Mesenchymal stem cell (in vitro differentiated cells and primary cell): Measurements from ENCODE around the gene IL36RN.

Experiments
- DNase-seq: peaks from one replicate; pipeline ENCODE4 v3.0.0-alpha.2; 2013
- H2AFZ ChIP-seq: one replicate; pipeline ENCODE4 v1.6.1; 2013; ENCODE audit warnings: low read depth, mild to moderate bottlenecking, control low read depth, inconsistent platforms, low read length, moderate library complexity
- H2AK5ac ChIP-seq: 2 replicates; pipeline ENCODE4 v1.6.1; 2013; ENCODE audit warnings: low read length, moderate library complexity, mild to moderate bottlenecking, inconsistent platforms; ENCODE audit not compliant: severe bottlenecking
- H2BK120ac ChIP-seq: one replicate; pipeline ENCODE4 v1.6.1; 2013; ENCODE audit warnings: low read depth, mild to moderate bottlenecking, inconsistent platforms, low read length, moderate library complexity
- H2BK12ac ChIP-seq, 2 experiments: one replicate each; pipeline ENCODE4 v1.6.1; 2013; ENCODE audit warnings: inconsistent platforms in 2 of 2, low read length in 2 of 2, mild to moderate bottlenecking in 2 of 2, moderate library complexity in 2 of 2, control low read depth in 1 of 2
- H2BK15ac ChIP-seq: one replicate; pipeline ENCODE4 v1.6.1; 2013; ENCODE audit warnings: mild to moderate bottlenecking, low read depth, inconsistent platforms; ENCODE audit not compliant: poor library complexity, severe bottlenecking
- H2BK5ac ChIP-seq: 2 replicates; pipeline ENCODE4 v1.6.1; 2013; ENCODE audit warnings: low read depth, mild to moderate bottlenecking, low read length, control low read depth, inconsistent platforms; ENCODE audit not compliant: poor library complexity, severe bottlenecking
- H3K14ac ChIP-seq, 2 experiments: one replicate each; pipeline ENCODE4 v1.6.1; 2013; ENCODE audit warnings: inconsistent platforms in 2 of 2, low read length in 2 of 2, control low read depth in 1 of 2, mild to moderate bottlenecking in 1 of 2, moderate library complexity in 1 of 2
- H3K18ac ChIP-seq, 2 experiments: one replicate each; pipeline ENCODE4 v1.6.1; 2013; ENCODE audit warnings: inconsistent platforms in 2 of 2, low read length in 2 of 2, control low read depth in 1 of 2, low read depth in 1 of 2, mild to moderate bottlenecking in 1 of 2
- H3K23ac ChIP-seq, 2 experiments: one replicate each; pipeline ENCODE4 v1.6.1; 2013; ENCODE audit warnings: inconsistent platforms in 2 of 2, low read length in 2 of 2, mild to moderate bottlenecking in 2 of 2, moderate library complexity in 2 of 2, control low read depth in 1 of 2
- H3K27ac ChIP-seq: 2 replicates; pipeline ENCODE4 v1.5.1; 2013; ENCODE audit warnings: mild to moderate bottlenecking, moderate library complexity, low read length, control low read depth, inconsistent platforms; ENCODE audit not compliant: poor library complexity, severe bottlenecking
- H3K27me3 ChIP-seq, 2 experiments: 2 replicates each; pipeline versions ENCODE4 v1.6.1 to v1.7.0; 2013; ENCODE audit warnings: low read length in 2 of 2, mild to moderate bottlenecking in 2 of 2, moderate library complexity in 2 of 2, control low read depth in 1 of 2, inconsistent platforms in 1 of 2; ENCODE audit not compliant: control insufficient read depth in 1 of 2, insufficient read depth in 1 of 2
- H3K36me3 ChIP-seq, 2 experiments: 2 replicates each; pipeline versions ENCODE4 v1.6.1 to v1.7.0; 2013; ENCODE audit warnings: low read length in 2 of 2, control low read depth in 1 of 2, inconsistent platforms in 1 of 2, low read depth in 1 of 2, mild to moderate bottlenecking in 1 of 2; ENCODE audit not compliant: insufficient read depth in 2 of 2, control insufficient read depth in 1 of 2
- H3K4ac ChIP-seq, 2 experiments: one replicate each; pipeline ENCODE4 v1.6.1; 2013; ENCODE audit warnings: inconsistent platforms in 2 of 2, low read length in 2 of 2, mild to moderate bottlenecking in 2 of 2, moderate library complexity in 2 of 2, control low read depth in 1 of 2, low read depth in 1 of 2
- H3K4me1 ChIP-seq: 2 replicates; pipeline ENCODE4 v1.6.1; 2013; ENCODE audit warnings: low read depth, low read length, control low read depth; ENCODE audit not compliant: control insufficient read depth, insufficient read depth
- H3K4me2 ChIP-seq: 2 replicates; pipeline ENCODE4 v1.6.1; 2013; ENCODE audit warnings: low read length, mild to moderate bottlenecking, inconsistent platforms; ENCODE audit not compliant: poor library complexity, severe bottlenecking
- H3K4me3 ChIP-seq, 2 experiments: 2 replicates each; pipeline versions ENCODE4 v1.5.1 to v1.7.0; 2013; ENCODE audit warnings: low read length in 2 of 2, mild to moderate bottlenecking in 2 of 2, control low read depth in 1 of 2, low read depth in 1 of 2; ENCODE audit not compliant: insufficient read depth in 1 of 2
- H3K79me1 ChIP-seq: replicated peaks from 2 replicates; pipeline ENCODE4 v1.6.1; 2013; ENCODE audit warnings: mild to moderate bottlenecking, control low read depth, low read length, inconsistent platforms; ENCODE audit not compliant: poor library complexity, severe bottlenecking
- H3K9ac ChIP-seq: 2 replicates; pipeline ENCODE4 v1.7.0; 2013; ENCODE audit warnings: mild to moderate bottlenecking, low read length, moderate library complexity
- H3K9me3 ChIP-seq: 2 replicates; pipeline ENCODE4 v1.7.0; 2013; ENCODE audit warnings: mild to moderate bottlenecking, low read length; ENCODE audit not compliant: control insufficient read depth
- H4K8ac ChIP-seq: one replicate; pipeline ENCODE4 v1.6.1; 2013; ENCODE audit warnings: inconsistent platforms, mild to moderate bottlenecking, low read length, moderate library complexity
- H4K91ac ChIP-seq: one replicate; pipeline ENCODE4 v1.6.1; 2013; ENCODE audit warnings: mild to moderate bottlenecking, low read length, inconsistent platforms
- WGBS: methylation state at CpG from one replicate; pipeline ENCODE4 v1.1.7; 2013; ENCODE audit warnings: mixed read lengths; 5-methylcytosine and 5-hydroxymethylcytosine counted together

IL36RN gene

DNA sequence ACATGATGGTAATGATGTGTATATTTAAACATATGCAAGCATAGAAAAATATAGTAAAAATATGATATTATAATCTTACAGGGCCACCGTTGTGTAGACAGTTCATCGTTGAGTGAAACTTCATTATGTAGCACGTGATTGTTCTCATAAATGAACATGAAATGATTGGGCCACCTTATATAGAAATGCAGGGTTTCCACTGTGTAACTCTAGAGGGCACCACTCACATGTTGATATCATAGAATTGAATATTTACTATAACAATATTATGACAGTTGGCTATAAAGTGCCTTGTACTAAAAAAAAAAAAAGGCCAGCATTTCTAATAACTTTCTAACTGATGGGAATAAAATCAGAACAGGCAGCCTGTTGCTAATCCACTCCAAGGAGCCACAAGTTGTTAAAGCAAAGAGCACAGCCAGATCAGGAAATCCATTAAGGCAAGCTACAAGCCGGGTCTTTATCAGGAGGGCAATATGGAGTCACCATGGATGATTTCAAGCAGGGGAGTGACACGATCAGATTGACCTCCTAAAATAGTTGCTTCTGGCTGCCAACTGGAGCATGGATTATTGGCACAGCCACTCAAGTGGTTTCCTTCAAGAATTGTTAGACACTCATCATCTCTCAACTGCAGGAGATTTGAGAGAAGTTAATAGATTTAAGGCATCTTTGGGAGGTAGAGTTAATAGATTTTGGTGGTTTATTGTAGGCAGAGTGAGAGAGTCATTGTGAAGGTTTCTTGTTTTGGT lies 25.4 kb downstream of the IL36RN start:
- Histone ChIP-seq H2AK5ac (no peak overlapping the region), H2BK5ac (no peak overlapping the region), H3K4me1 (no peaks in the 10 kb centered on the region), H3K14ac (no peak overlapping the region), H2BK15ac (no peak overlapping the region), H3K36me3 (no peaks in the 10 kb centered on the region), H2BK120ac (no peak overlapping the region), H3K4ac (no peak overlapping the region), H3K23ac (no peak overlapping the region), H4K8ac (no peak overlapping the region), H3K27ac (no peak overlapping the region), H4K91ac (no peak overlapping the region), H3K18ac (no peak overlapping the region), H3K4me3 (no peak overlapping the region), H3K79me1 (no peaks in the 10 kb centered on the region), H3K4me2 (no peak overlapping the region), H3K9me3 (no peaks in the 10 kb centered on the region), H3K9ac (no peak overlapping the region), H2AFZ (no peak overlapping the region), H3K27me3 (peaks cover 2 to 60% of the 10 kb centered on the region in 2 experiments), H2BK12ac (no peak overlapping the region)
- no peak for DNase-seq
- WGBS, result 73% methylated on average over 5 of the region's 5 CpGs

DNA sequence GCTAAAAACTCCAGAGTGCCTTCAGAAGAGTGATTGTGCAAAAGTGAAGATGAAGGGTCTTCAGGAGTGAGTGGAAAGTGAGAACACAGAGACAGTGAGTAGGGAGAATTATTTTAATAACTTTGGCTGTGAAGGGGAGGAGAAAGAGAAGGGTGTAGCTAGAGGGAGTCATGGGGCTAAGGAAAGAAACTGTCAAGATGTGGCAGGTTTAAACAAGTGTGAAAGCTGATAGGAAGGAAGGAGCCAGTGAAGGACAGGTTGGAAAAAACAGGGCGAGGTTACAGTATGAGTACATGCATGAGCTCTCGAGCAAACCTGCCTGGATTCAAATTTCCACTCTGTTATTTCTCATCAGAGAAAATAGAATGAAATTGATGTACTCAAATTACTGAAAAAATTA lies 26.5 kb downstream of the IL36RN start:
- Histone ChIP-seq H3K4ac (no peak overlapping the region), H2BK15ac (no peak overlapping the region), H2BK5ac (no peak overlapping the region), H4K8ac (no peak overlapping the region), H3K4me1 (no peaks in the 10 kb centered on the region), H3K4me2 (no peak overlapping the region), H3K18ac (no peak overlapping the region), H3K23ac (no peak overlapping the region), H2BK12ac (no peak overlapping the region), H3K4me3 (no peak overlapping the region), H2BK120ac (no peak overlapping the region), H3K79me1 (no peaks in the 10 kb centered on the region), H3K9ac (no peak overlapping the region), H2AK5ac (no peak overlapping the region), H3K14ac (no peak overlapping the region), H4K91ac (no peak overlapping the region), H3K27ac (no peak overlapping the region), H3K36me3 (no peaks in the 10 kb centered on the region), H3K27me3 (peaks cover 12 to 58% of the 10 kb centered on the region in 2 experiments), H2AFZ (no peak overlapping the region), H3K9me3 (no peaks in the 10 kb centered on the region)
- WGBS, result no CpG with 5 or more reads among the region's 2 CpGs
- no peak for DNase-seq

DNA sequence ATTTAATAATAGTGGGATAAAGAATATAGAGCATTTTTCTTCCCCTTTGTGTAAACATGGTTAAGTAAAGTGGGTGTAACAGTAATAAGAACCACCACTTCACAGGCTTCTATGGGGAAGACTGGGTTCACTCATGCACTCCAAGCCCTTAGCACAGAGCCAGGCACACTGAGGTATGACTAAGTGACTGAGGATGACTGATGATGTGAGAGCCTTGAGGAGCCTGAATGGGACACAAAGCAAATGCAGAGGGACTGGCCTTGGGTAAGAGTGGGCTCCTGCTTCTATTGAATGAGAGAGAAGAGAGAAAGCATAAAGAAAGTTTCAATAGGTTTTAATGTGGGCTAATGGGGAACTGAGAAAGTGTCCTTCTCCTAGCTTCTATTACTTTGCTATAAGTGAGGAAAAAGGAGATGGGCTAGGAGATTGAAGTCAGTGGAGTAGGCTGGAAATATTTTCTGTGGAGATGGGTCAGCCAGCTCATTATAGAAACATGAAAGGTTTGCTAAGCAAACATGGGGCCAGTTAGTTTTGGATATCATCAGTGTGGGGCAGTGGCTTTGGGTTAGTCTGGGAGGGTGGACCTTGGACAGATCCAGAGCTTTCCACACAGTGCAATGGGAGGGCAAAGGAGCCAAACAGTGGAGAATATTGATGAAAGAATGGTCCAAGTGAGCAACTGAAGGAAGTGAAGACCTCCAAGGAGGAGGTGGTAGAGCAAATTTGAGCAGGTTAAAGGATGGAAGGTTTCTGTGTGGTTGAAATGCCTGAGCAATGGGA lies 29.4 kb downstream of the IL36RN start:
- Histone ChIP-seq H3K9me3 (no peaks in the 10 kb centered on the region), H3K4me3 (no peak overlapping the region), H3K79me1 (no peaks in the 10 kb centered on the region), H3K4ac (no peak overlapping the region), H2BK12ac (no peak overlapping the region), H3K14ac (no peak overlapping the region), H2BK15ac (no peak overlapping the region), H3K36me3 (no peaks in the 10 kb centered on the region), H3K9ac (no peak overlapping the region), H3K27me3 (peaks cover 26 to 55% of the 10 kb centered on the region in 2 experiments), H3K4me2 (no peak overlapping the region), H3K23ac (no peak overlapping the region), H2BK5ac (no peak overlapping the region), H2AFZ (no peak overlapping the region), H4K91ac (no peak overlapping the region), H3K4me1 (no peaks in the 10 kb centered on the region), H2AK5ac (no peak overlapping the region), H3K18ac (no peak overlapping the region), H2BK120ac (no peak overlapping the region), H4K8ac (no peak overlapping the region), H3K27ac (no peak overlapping the region)
- no peak for DNase-seq

DNA sequence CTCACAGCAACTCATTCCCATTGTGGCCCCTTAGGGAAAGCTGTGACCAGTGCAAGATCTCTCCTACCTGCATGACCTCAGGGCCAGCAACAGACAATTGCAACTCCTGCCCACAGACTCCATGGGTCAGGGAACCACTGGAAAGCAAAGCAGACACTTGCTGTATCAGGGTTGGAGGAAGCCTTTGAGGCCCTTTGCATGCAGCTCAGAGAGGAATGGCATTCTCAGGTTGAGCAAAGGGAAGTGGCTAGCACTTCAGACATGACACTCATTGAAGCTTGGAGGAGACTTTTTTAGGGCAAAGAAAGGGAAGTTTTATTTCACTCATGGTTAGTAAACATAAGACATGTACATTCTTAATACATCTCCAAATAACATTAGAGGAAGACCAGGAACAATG lies 30.9 kb downstream of the IL36RN start:
- Histone ChIP-seq H2AK5ac (no peak overlapping the region), H3K4me3 (no peak overlapping the region), H3K4ac (no peak overlapping the region), H3K27me3 (peaks cover 29 to 51% of the 10 kb centered on the region in 2 experiments), H3K36me3 (no peaks in the 10 kb centered on the region), H3K9me3 (peaks cover 3% of the 10 kb centered on the region), H2BK120ac (no peak overlapping the region), H2BK15ac (no peak overlapping the region), H2BK12ac (no peak overlapping the region), H3K4me2 (no peak overlapping the region), H3K14ac (no peak overlapping the region), H3K4me1 (no peaks in the 10 kb centered on the region), H2BK5ac (no peak overlapping the region), H4K8ac (no peak overlapping the region), H3K18ac (no peak overlapping the region), H2AFZ (no peak overlapping the region), H3K23ac (no peak overlapping the region), H3K9ac (no peak overlapping the region), H3K79me1 (no peaks in the 10 kb centered on the region), H3K27ac (no peak overlapping the region), H4K91ac (no peak overlapping the region)
- DNase-seq, result no peak
